Measurements from ENCODE around the gene CKM.
"Not testable (repeated sequence)": the region's sequence is repeated elsewhere in the genome, so short reads cannot be mapped to it uniquely, and the experiment has no call there.

DNA sequence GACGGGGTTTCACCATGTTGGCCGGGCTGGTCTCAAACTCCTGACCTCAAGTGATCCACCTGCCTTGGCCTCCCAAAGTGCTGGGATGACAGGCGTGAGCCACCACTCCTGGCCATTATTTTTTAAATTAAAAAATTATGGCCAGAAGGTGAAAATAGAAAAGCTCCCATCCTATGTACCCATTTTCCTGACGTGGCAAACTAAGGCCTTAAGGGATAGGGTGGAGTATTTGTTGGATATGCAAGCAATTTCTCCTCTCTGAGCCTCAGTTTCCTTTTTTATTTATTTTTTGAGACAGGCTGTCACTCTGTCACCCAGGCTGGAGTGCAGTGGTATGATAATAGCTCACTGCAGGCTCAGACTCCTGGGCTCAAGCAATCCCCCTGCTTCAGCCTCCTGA lies 12.2 kb upstream of the CKM start:
- TF ChIP-seq, protein P1, sequence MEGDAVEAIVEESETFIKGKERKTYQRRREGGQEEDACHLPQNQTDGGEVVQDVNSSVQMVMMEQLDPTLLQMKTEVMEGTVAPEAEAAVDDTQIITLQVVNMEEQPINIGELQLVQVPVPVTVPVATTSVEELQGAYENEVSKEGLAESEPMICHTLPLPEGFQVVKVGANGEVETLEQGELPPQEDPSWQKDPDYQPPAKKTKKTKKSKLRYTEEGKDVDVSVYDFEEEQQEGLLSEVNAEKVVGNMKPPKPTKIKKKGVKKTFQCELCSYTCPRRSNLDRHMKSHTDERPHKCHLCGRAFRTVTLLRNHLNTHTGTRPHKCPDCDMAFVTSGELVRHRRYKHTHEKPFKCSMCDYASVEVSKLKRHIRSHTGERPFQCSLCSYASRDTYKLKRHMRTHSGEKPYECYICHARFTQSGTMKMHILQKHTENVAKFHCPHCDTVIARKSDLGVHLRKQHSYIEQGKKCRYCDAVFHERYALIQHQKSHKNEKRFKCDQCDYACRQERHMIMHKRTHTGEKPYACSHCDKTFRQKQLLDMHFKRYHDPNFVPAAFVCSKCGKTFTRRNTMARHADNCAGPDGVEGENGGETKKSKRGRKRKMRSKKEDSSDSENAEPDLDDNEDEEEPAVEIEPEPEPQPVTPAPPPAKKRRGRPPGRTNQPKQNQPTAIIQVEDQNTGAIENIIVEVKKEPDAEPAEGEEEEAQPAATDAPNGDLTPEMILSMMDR (conservative IDR thresholded peaks at IDR 0.05) = not testable (repeated sequence)
- not testable (repeated sequence) for TF ChIP-seq ZFX (IDR thresholded peaks at IDR 0.05)

All from C4-2B (cell line).